Ectodermal cell (in vitro differentiated cells): ENCODE results near the gene TTK.
"Not testable (repeated sequence)": the region's sequence is repeated elsewhere in the genome, so short reads cannot be mapped to it uniquely, and the experiment has no call there.

Source experiments
- H3K27ac ChIP-seq: 2 replicates; pipeline ENCODE4 v1.7.0; 2013; ENCODE audit warnings: mild to moderate bottlenecking, low read depth, low read length; ENCODE audit not compliant: insufficient read depth, poor library complexity, severe bottlenecking
- H3K27me3 ChIP-seq: 2 replicates; pipeline ENCODE4 v1.7.0; 2013; ENCODE audit warnings: mild to moderate bottlenecking, low read length; ENCODE audit not compliant: insufficient read depth, control insufficient read depth, poor library complexity, severe bottlenecking
- H3K36me3 ChIP-seq: one replicate; pipeline ENCODE4 v1.7.0; 2013; ENCODE audit warnings: low read length; ENCODE audit not compliant: control insufficient read depth, insufficient read depth
- H3K4me1 ChIP-seq: one replicate; pipeline ENCODE4 v1.7.0; 2013; ENCODE audit warnings: low read length; ENCODE audit not compliant: control insufficient read depth, insufficient read depth
- H3K4me3 ChIP-seq: 2 replicates; pipeline ENCODE4 v1.7.0; 2013; ENCODE audit warnings: low read depth, low read length, control low read depth; ENCODE audit not compliant: insufficient read depth
- H3K9me3 ChIP-seq: 2 replicates; pipeline ENCODE4 v1.7.0; 2013; ENCODE audit warnings: mild to moderate bottlenecking, low read length, moderate library complexity; ENCODE audit not compliant: control insufficient read depth
- WGBS, 2 experiments: methylation state at CpG; one replicate each; pipeline ENCODE4 v1.1.7; 2013; ENCODE audit warnings: missing lambda C conversion rate in 2 of 2; 5-methylcytosine and 5-hydroxymethylcytosine counted together

TTK gene

GRCh38 chr6:80020381-80021120 lies 16.1 kb downstream of the TTK start:
- no peak overlapping the region for H3K4me3 ChIP-seq
- H3K27ac ChIP-seq: no peak overlapping the region
- 93 to 95% methylated on average over 7 of the region's 7 CpGs for WGBS, 2 experiments
- H3K27me3 ChIP-seq: no peaks in the 10 kb centered on the region
- no peaks in the 10 kb centered on the region for H3K9me3 ChIP-seq
- peaks cover 17% of the 10 kb centered on the region for H3K36me3 ChIP-seq
- H3K4me1 ChIP-seq: no peaks in the 10 kb centered on the region

GRCh38 chr6:80021131-80021530 lies 16.7 kb downstream of the TTK start:
- Histone ChIP-seq H3K36me3 (peaks cover 15% of the 10 kb centered on the region), H3K27ac (no peak overlapping the region), H3K27me3 (no peaks in the 10 kb centered on the region), H3K4me1 (no peaks in the 10 kb centered on the region), H3K9me3 (no peaks in the 10 kb centered on the region), H3K4me3 (no peak overlapping the region)
- 93 to 95% methylated on average over 3 of the region's 3 CpGs for WGBS, 2 experiments

GRCh38 chr6:80021591-80021990 lies 17.1 kb downstream of the TTK start:
- Histone ChIP-seq H3K4me1 (no peaks in the 10 kb centered on the region), H3K9me3 (no peaks in the 10 kb centered on the region), H3K4me3 (no peak overlapping the region), H3K27ac (no peak overlapping the region), H3K36me3 (peaks cover 12% of the 10 kb centered on the region), H3K27me3 (no peaks in the 10 kb centered on the region)
- WGBS, 2 experiments: 99 to 100% methylated on average over 2 to 3 of the region's 3 CpGs

GRCh38 chr6:80022803-80023202 lies 18.4 kb downstream of the TTK start:
- H3K9me3 ChIP-seq: no peaks in the 10 kb centered on the region
- no peaks in the 10 kb centered on the region for H3K4me1 ChIP-seq
- no peaks in the 10 kb centered on the region for H3K27me3 ChIP-seq
- no peak overlapping the region for H3K27ac ChIP-seq
- WGBS, 2 experiments: 90 to 92% methylated on average over 4 of the region's 4 CpGs
- no peak overlapping the region for H3K4me3 ChIP-seq
- peaks cover 10% of the 10 kb centered on the region for H3K36me3 ChIP-seq

- Histone ChIP-seq H3K4me1 (no peaks in the 10 kb centered on the region), H3K9me3 (no peaks in the 10 kb centered on the region), H3K36me3 (peaks cover 25% of the 10 kb centered on the region), H3K27ac (no peak overlapping the region), H3K27me3 (no peaks in the 10 kb centered on the region), H3K4me3 (no peak overlapping the region)
- 73 to 75% methylated on average over 2 of the region's 3 CpGs for WGBS, 2 experiments
Measured at GRCh38 chr6:80028589-80028988, 24.1 kb downstream of the TTK start.

GRCh38 chr6:80029470-80029869 lies 25.0 kb downstream of the TTK start:
- Histone ChIP-seq H3K4me1 (no peaks in the 10 kb centered on the region), H3K27me3 (no peaks in the 10 kb centered on the region), H3K4me3 (no peak overlapping the region), H3K27ac (no peak overlapping the region), H3K36me3 (peaks cover 25% of the 10 kb centered on the region), H3K9me3 (no peaks in the 10 kb centered on the region)
- 94 to 96% methylated on average over 3 of the region's 3 CpGs for WGBS, 2 experiments

- not testable (repeated sequence) for H3K9me3 ChIP-seq, H3K4me3 ChIP-seq, H3K4me1 ChIP-seq, H3K27ac ChIP-seq, H3K36me3 ChIP-seq, H3K27me3 ChIP-seq
- WGBS, 2 experiments: 97 to 100% methylated on average over 3 of the region's 3 CpGs
Measured at GRCh38 chr6:80048220-80048619, 43.8 kb downstream of the TTK start.

GRCh38 chr6:80060774-80061173 lies 56.3 kb downstream of the TTK start:
- no peaks in the 10 kb centered on the region for H3K27me3 ChIP-seq
- H3K4me3 ChIP-seq: no peak overlapping the region
- no peaks in the 10 kb centered on the region for H3K9me3 ChIP-seq
- H3K36me3 ChIP-seq: no peaks in the 10 kb centered on the region
- no peak overlapping the region for H3K27ac ChIP-seq
- H3K4me1 ChIP-seq: peaks cover 6% of the 10 kb centered on the region

GRCh38 chr6:80068146-80068545 lies 63.7 kb downstream of the TTK start:
- H3K9me3 ChIP-seq, H3K36me3 ChIP-seq, H3K4me3 ChIP-seq, H3K4me1 ChIP-seq, H3K27me3 ChIP-seq, H3K27ac ChIP-seq: not testable (repeated sequence)
- WGBS, 2 experiments: 95 to 96% methylated on average over 2 to 4 of the region's 7 CpGs

- not testable (repeated sequence) for H3K4me3 ChIP-seq, H3K36me3 ChIP-seq, H3K27me3 ChIP-seq, H3K4me1 ChIP-seq, H3K27ac ChIP-seq, H3K9me3 ChIP-seq
- WGBS, 2 experiments: 95% methylated on average over 19 of the region's 19 CpGs
Measured at GRCh38 chr6:80070431-80070830, 66.0 kb downstream of the TTK start.

GRCh38 chr6:80077067-80077466 lies 72.6 kb downstream of the TTK start:
- no peaks in the 10 kb centered on the region for H3K36me3 ChIP-seq
- WGBS, 2 experiments: 85 to 95% methylated on average over 1 of the region's 1 CpG
- H3K4me1 ChIP-seq: no peaks in the 10 kb centered on the region
- no peak overlapping the region for H3K4me3 ChIP-seq
- H3K27ac ChIP-seq: no peak overlapping the region
- H3K9me3 ChIP-seq: no peaks in the 10 kb centered on the region
- no peaks in the 10 kb centered on the region for H3K27me3 ChIP-seq
